Measurements from ENCODE around the gene ASB10.

Gene ASB10

GRCh38 chr7:151187409-151188251 lies 580 bp upstream of the ASB10 start:
- no peak for DNase-seq (ENCODE audit: low spot score)

- no peak for DNase-seq (ENCODE audit: low spot score)
Observed at GRCh38 chr7:151185762-151186639, 1.0 kb downstream of the ASB10 start.

GRCh38 chr7:151181011-151181431 lies 6.0 kb downstream of the ASB10 start:
- no peak for DNase-seq (ENCODE audit: low spot score)

- DNase-seq (ENCODE audit: low spot score), result no peak
Observed at GRCh38 chr7:151179946-151180345, 7.1 kb downstream of the ASB10 start.

GRCh38 chr7:151179287-151179860 lies 7.7 kb downstream of the ASB10 start:
- no peak for DNase-seq (ENCODE audit: low spot score)

GRCh38 chr7:151178831-151179230 lies 8.2 kb downstream of the ASB10 start:
- DNase-seq (ENCODE audit: low spot score), result no peak

GRCh38 chr7:151178236-151178635 lies 8.8 kb downstream of the ASB10 start:
- no peak for DNase-seq (ENCODE audit: low spot score)

GRCh38 chr7:151177310-151177709 lies 9.7 kb downstream of the ASB10 start:
- no peak for DNase-seq (ENCODE audit: low spot score)

GRCh38 chr7:151176401-151176800 lies 10.6 kb downstream of the ASB10 start:
- DNase-seq (ENCODE audit: low spot score), result no peak

- DNase-seq (ENCODE audit: low spot score), result no peak
Observed at GRCh38 chr7:151175793-151176311, 11.2 kb downstream of the ASB10 start.

GRCh38 chr7:151175047-151175792 lies 11.8 kb downstream of the ASB10 start:
- DNase-seq (ENCODE audit: low spot score), result no peak

- no peak for DNase-seq (ENCODE audit: low spot score)
Observed at GRCh38 chr7:151174246-151175046, 12.6 kb downstream of the ASB10 start.

- DNase-seq (ENCODE audit: low spot score), result no peak
Observed at GRCh38 chr7:151173386-151174245, 13.4 kb downstream of the ASB10 start.

- peak; percentile 88 for DNase-seq (ENCODE audit: low spot score)
Observed at GRCh38 chr7:151172273-151173141, 14.5 kb downstream of the ASB10 start.

GRCh38 chr7:151168787-151169162 lies 18.3 kb downstream of the ASB10 start:
- DNase-seq (ENCODE audit: low spot score), result no peak

- DNase-seq (ENCODE audit: low spot score), result peak; percentile 66
Observed at GRCh38 chr7:151168003-151168786, 18.9 kb downstream of the ASB10 start.

- no peak for DNase-seq (ENCODE audit: low spot score)
Observed at GRCh38 chr7:151167197-151167961, 19.7 kb downstream of the ASB10 start, which contains the start of gene GBX1. Gene GBX1 (minus strand): TSS chr7:151167694. CDS start chr7:151167548, 146 bp downstream.

Data from LoVo (cell line).